22Rv1 (cell line): ENCODE measurements around the gene PPP3R1.

Experiments used
- H3K27ac ChIP-seq: fragments of 450-650 bp; 2 replicates; pipeline ENCODE4 v1.5.1; 2017
- ZFX ChIP-seq: fragments of 450-650 bp; IDR thresholded peaks from 2 replicates; pipeline ENCODE4 v1.6.1; 2017; ENCODE audit warnings: antibody characterized with exemption, borderline replicate concordance
- TF ChIP-seq, protein P1 (sequence below): fragments of 450-650 bp; IDR thresholded peaks from 2 replicates; pipeline ENCODE4 v1.5.1; 2017; ENCODE audit warnings: mild to moderate bottlenecking

The PPP3R1 gene

DNA sequence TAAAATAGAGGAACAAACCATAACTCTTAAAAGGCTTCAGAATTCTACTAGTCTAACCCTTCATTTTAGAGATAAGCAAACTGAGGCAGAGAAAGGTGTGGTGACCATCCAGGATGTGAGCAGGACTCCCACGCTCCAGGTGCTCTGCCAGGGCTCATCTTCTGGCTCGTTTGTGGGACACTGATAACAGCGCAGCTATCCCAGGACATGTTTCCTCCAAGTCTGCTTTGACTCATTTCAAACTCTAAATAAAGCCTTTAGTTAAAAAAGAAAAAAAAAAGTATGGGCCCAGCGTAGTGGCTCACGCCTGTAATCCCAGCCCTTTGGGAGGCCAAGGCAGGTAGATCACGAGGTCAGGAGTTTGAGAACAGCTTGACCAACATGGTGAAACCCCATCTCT lies 39.0 kb upstream of the PPP3R1 start:
- no peak for TF ChIP-seq ZFX
- TF ChIP-seq, protein P1, sequence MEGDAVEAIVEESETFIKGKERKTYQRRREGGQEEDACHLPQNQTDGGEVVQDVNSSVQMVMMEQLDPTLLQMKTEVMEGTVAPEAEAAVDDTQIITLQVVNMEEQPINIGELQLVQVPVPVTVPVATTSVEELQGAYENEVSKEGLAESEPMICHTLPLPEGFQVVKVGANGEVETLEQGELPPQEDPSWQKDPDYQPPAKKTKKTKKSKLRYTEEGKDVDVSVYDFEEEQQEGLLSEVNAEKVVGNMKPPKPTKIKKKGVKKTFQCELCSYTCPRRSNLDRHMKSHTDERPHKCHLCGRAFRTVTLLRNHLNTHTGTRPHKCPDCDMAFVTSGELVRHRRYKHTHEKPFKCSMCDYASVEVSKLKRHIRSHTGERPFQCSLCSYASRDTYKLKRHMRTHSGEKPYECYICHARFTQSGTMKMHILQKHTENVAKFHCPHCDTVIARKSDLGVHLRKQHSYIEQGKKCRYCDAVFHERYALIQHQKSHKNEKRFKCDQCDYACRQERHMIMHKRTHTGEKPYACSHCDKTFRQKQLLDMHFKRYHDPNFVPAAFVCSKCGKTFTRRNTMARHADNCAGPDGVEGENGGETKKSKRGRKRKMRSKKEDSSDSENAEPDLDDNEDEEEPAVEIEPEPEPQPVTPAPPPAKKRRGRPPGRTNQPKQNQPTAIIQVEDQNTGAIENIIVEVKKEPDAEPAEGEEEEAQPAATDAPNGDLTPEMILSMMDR: no peak
- no peak overlapping the region for H3K27ac ChIP-seq

DNA sequence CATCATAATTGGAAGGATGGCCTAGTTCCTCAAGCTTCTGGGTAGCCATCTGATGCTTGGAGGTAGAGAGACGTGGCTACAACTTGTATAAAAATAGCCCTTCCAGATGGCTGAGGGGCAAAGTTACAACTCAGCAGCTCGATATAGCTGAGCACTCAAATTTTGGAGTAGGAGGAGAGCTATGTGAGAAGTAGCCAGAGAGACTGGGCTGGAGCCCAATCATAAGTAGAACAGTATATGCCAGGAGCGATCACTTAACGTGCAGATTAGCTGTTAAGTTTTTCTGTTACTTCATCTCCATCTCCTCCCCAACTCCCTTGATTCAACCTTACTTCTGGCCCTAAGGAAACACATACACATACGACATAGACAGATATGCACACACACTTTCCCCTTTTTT lies 38.6 kb upstream of the PPP3R1 start:
- no peak for TF ChIP-seq ZFX
- TF ChIP-seq, protein P1: no peak
- no peak overlapping the region for H3K27ac ChIP-seq

DNA sequence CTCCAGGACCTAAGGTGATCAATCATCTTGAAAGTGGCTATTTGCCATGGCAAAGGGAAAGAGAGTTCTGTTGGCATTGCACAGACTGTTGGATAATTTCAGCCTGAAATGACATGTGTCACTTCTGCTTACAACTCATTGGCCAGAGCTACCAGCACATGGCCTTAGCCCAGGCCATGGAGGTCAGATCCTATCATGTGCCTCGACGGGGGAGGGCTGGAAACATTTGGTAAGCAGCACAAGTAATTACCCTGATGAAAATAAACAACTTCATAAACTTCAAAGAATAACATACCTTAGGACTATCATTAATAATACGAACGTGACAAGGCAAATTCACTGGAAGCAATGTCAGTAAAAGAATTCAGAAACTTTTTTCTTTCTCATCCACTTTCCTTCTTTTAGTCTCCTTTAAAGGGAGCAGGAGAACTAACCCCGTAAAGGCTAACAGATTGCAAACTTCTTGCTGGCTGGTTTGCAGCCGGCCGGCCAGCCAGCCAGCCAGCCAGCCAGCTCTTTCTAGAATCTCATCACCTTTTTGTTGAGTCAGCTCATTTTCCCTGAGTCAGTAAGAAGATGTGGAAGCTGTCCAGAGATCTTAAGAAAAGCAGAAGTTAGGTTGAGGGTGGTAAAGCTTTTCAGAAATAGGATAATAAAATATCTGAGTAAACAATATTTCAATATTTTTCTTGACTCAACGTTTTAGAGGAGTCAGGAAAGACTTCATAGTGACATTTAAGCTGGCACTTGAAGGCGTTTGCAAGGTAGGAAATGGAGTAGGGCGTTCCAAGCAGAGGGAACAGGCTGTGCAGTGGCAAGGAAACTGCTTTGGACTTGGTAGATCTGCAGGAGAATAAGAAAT lies 35.5 kb upstream of the PPP3R1 start:
- no peak overlapping the region for H3K27ac ChIP-seq
- no peak for TF ChIP-seq ZFX
- TF ChIP-seq, protein P1: no peak

DNA sequence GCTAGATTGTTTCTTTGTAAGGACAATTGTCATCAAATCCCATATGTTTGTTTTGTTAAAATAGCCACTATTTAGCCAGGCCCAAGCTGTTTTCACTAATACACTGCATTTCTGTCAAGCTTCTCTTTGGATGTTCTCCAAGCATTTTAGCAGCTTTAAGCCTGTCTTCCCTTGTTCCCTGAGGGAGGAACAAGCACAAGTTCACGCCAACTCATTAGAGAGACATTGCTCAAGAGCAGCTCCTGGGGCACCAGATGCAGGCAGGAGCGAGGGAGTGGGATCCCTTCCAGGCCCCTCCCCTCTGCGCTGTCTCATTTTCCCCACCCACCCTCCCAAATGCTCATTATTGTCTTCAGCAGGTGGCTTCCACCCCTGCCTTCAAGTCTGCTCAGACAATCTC lies 32.6 kb upstream of the PPP3R1 start:
- no peak for TF ChIP-seq ZFX
- TF ChIP-seq, protein P1: no peak
- H3K27ac ChIP-seq: no peak overlapping the region

DNA sequence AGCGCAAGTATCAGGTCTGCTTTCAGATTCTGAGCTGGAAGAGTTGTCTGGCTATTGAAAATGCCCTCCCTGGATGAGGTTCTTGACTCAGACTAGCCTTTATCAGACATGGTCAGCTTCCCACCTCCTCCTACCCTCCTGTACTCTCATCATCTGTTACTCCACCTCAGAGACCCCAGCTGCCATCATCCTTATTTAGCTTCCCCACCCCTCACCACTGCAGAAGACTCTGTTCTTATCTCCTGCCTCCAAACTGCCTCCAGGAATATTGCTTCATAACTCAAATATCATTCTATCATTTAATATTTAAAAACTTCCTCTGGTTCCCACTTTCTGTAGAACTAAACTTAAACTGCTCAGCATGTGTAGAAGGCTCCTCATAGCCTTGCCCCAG lies 31.1 kb upstream of the PPP3R1 start:
- TF ChIP-seq ZFX: no peak
- TF ChIP-seq, protein P1: no peak
- no peak overlapping the region for H3K27ac ChIP-seq

GRCh38 chr2:68282811-68283418 lies 30.6 kb upstream of the PPP3R1 start:
- H3K27ac ChIP-seq: no peak overlapping the region
- TF ChIP-seq ZFX: no peak
- TF ChIP-seq, protein P1: peak; percentile 89

DNA sequence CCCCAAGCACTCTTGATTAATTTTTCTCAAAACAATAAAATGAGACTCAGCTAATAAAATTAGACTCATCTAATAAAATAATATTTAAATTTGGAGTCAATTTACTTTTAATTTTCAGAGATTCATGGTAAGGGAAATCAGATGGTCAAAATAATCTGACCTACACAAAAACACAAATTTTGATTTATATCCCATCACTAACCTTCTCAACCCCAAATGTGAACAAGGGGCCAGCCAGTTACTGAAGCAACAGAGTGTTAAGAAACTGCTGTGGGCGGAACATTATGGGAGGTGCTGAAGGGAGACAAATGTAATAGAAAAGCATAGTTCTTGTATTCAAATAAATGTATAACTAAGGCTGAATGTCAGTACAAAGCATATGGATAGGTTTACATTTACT lies 28.5 kb upstream of the PPP3R1 start:
- TF ChIP-seq, protein P1: no peak
- TF ChIP-seq ZFX: no peak
- H3K27ac ChIP-seq: no peak overlapping the region
